Measurements from ENCODE around the gene RHBDD1.
A peak's percentile ranks its signal among the peaks of the same experiment; 100 is the strongest.

RHBDD1 gene

DNA sequence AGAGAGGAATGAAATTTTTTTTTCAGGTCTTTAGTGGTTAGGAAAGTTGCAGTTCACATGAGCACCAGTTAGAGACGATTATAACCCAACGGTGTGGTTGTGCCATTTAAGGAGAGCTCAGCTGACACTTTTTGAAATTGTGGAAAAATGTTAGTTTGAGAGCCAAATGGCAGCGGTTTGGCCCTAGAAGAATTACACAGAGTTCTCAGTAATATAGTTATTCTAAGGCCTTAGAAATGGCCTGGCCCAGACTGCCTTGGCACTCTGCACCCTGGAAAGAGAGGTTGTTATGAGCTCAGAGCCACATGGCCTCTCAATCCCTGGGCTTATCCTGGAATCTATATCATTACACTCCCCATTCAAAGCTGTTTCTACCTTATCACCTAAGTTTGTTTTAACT lies 117.4 kb downstream of the RHBDD1 start:
- H3K18ac ChIP-seq (ENCODE audit: low read length), result no peak overlapping the region
- no peaks in the 10 kb centered on the region for H3K36me3 ChIP-seq (ENCODE audit: control insufficient read depth, insufficient read depth, low read length)
- no peak overlapping the region for H4K5ac ChIP-seq (ENCODE audit: low read length)
- no peak overlapping the region for H2BK5ac ChIP-seq (ENCODE audit: low read length)
- H3K4me3 ChIP-seq (ENCODE audit: low read length), result no peak overlapping the region
- no peak overlapping the region for H2BK15ac ChIP-seq (replicated peaks; ENCODE audit: low read depth)
- H3K27ac ChIP-seq (ENCODE audit: low read depth, low read length), result no peak overlapping the region
- H3K79me1 ChIP-seq (ENCODE audit: low read length), result no peaks in the 10 kb centered on the region
- no peaks in the 10 kb centered on the region for H3K4me1 ChIP-seq (ENCODE audit: control insufficient read depth, low read depth, low read length)
- H3K79me2 ChIP-seq (ENCODE audit: control insufficient read depth, insufficient read depth, low read length), result no peaks in the 10 kb centered on the region
- H2AK5ac ChIP-seq (ENCODE audit: low read length), result no peak overlapping the region
- no peak overlapping the region for H3K4ac ChIP-seq (ENCODE audit: low read depth, low read length)
- no CpG with 5 or more reads among the region's 3 CpGs for WGBS (ENCODE audit: extremely low coverage, insufficient coverage, low lambda C conversion rate)
- no peak for DNase-seq
- H4K8ac ChIP-seq (ENCODE audit: low read depth, low read length), result no peak overlapping the region
- H2BK120ac ChIP-seq (ENCODE audit: low read depth, low read length), result no peak overlapping the region
- no peak overlapping the region for H3K23ac ChIP-seq (ENCODE audit: low read length)
- no peak overlapping the region for H3K9ac ChIP-seq (ENCODE audit: low read length)
- no peak overlapping the region for H3K4me2 ChIP-seq (ENCODE audit: low read length)
- no peaks in the 10 kb centered on the region for H3K27me3 ChIP-seq (ENCODE audit: insufficient read depth, low read length, poor library complexity)
- H3K56ac ChIP-seq (ENCODE audit: low read length), result no peak overlapping the region

DNA sequence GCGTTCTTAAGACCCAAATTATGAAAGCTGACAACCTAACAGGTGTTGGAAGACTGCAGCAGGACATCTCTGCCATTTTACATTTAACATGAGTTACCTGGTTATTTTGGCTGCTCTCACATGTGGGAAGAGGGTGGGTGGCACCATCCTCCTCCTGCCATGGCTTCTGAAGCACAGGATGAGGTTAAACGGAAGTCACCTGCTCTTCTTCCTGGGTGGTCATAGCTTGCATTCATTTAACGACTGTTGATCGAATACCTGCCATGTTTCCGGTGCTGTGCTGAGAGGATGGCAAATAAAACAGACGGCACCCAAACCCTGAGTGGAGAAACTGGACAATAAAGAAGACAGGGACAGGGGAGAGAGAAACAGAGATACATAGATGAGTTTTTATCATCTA lies 118.0 kb downstream of the RHBDD1 start:
- no peaks in the 10 kb centered on the region for H3K27me3 ChIP-seq (ENCODE audit: insufficient read depth, low read length, poor library complexity)
- no peak overlapping the region for H3K27ac ChIP-seq (ENCODE audit: low read depth, low read length)
- H3K36me3 ChIP-seq (ENCODE audit: control insufficient read depth, insufficient read depth, low read length), result no peaks in the 10 kb centered on the region
- H2BK15ac ChIP-seq (replicated peaks; ENCODE audit: low read depth), result no peak overlapping the region
- H3K4me1 ChIP-seq (ENCODE audit: control insufficient read depth, low read depth, low read length), result no peaks in the 10 kb centered on the region
- no peak overlapping the region for H3K23ac ChIP-seq (ENCODE audit: low read length)
- no peak for DNase-seq
- no peak overlapping the region for H3K4me3 ChIP-seq (ENCODE audit: low read length)
- no peak overlapping the region for H3K56ac ChIP-seq (ENCODE audit: low read length)
- H3K9ac ChIP-seq (ENCODE audit: low read length), result no peak overlapping the region
- H2BK5ac ChIP-seq (ENCODE audit: low read length), result no peak overlapping the region
- no peak overlapping the region for H2BK120ac ChIP-seq (ENCODE audit: low read depth, low read length)
- H3K4ac ChIP-seq (ENCODE audit: low read depth, low read length), result no peak overlapping the region
- H4K5ac ChIP-seq (ENCODE audit: low read length), result no peak overlapping the region
- H3K4me2 ChIP-seq (ENCODE audit: low read length), result no peak overlapping the region
- no peak overlapping the region for H2AK5ac ChIP-seq (ENCODE audit: low read length)
- no peaks in the 10 kb centered on the region for H3K79me2 ChIP-seq (ENCODE audit: control insufficient read depth, insufficient read depth, low read length)
- H3K79me1 ChIP-seq (ENCODE audit: low read length), result no peaks in the 10 kb centered on the region
- WGBS (ENCODE audit: extremely low coverage, insufficient coverage, low lambda C conversion rate), result no CpG with 5 or more reads among the region's 6 CpGs
- no peak overlapping the region for H4K8ac ChIP-seq (ENCODE audit: low read depth, low read length)
- no peak overlapping the region for H3K18ac ChIP-seq (ENCODE audit: low read length)

DNA sequence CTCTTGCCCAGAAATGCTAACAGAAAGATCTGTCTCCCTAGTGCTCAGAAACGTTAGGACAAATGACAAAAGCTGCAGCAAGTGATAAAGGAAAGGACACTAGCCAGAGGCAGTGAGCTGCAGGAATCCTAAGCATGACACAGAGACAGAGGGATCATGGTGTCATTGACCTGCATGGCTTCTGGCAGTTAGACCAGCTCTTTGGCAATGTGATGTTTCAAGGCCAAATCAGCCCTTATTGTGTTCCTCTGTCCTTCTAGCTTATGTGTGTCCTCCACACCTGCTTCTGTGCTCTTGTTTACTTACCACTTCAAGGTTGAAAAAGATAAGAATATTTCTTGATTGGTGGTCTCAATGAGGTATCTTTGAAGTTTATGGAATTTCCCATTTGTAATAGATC lies 120.8 kb downstream of the RHBDD1 start:
- no peaks in the 10 kb centered on the region for H3K79me2 ChIP-seq (ENCODE audit: control insufficient read depth, insufficient read depth, low read length)
- H3K36me3 ChIP-seq (ENCODE audit: control insufficient read depth, insufficient read depth, low read length), result no peaks in the 10 kb centered on the region
- no peaks in the 10 kb centered on the region for H3K79me1 ChIP-seq (ENCODE audit: low read length)
- WGBS (ENCODE audit: extremely low coverage, insufficient coverage, low lambda C conversion rate), result no CpG with 5 or more reads among the region's 1 CpG
- H3K18ac ChIP-seq (ENCODE audit: low read length), result no peak overlapping the region
- no peak overlapping the region for H2BK15ac ChIP-seq (replicated peaks; ENCODE audit: low read depth)
- H3K9ac ChIP-seq (ENCODE audit: low read length), result no peak overlapping the region
- H3K27ac ChIP-seq (ENCODE audit: low read depth, low read length), result no peak overlapping the region
- no peak overlapping the region for H4K8ac ChIP-seq (ENCODE audit: low read depth, low read length)
- no peak overlapping the region for H2BK5ac ChIP-seq (ENCODE audit: low read length)
- no peak overlapping the region for H3K56ac ChIP-seq (ENCODE audit: low read length)
- no peaks in the 10 kb centered on the region for H3K27me3 ChIP-seq (ENCODE audit: insufficient read depth, low read length, poor library complexity)
- H3K23ac ChIP-seq (ENCODE audit: low read length), result no peak overlapping the region
- no peak overlapping the region for H2BK120ac ChIP-seq (ENCODE audit: low read depth, low read length)
- H4K5ac ChIP-seq (ENCODE audit: low read length), result no peak overlapping the region
- no peak overlapping the region for H2AK5ac ChIP-seq (ENCODE audit: low read length)
- no peak overlapping the region for H3K4me2 ChIP-seq (ENCODE audit: low read length)
- DNase-seq, result peak; percentile 67
- H3K4me1 ChIP-seq (ENCODE audit: control insufficient read depth, low read depth, low read length), result no peaks in the 10 kb centered on the region
- H3K4me3 ChIP-seq (ENCODE audit: low read length), result no peak overlapping the region
- H3K4ac ChIP-seq (ENCODE audit: low read depth, low read length), result no peak overlapping the region

DNA sequence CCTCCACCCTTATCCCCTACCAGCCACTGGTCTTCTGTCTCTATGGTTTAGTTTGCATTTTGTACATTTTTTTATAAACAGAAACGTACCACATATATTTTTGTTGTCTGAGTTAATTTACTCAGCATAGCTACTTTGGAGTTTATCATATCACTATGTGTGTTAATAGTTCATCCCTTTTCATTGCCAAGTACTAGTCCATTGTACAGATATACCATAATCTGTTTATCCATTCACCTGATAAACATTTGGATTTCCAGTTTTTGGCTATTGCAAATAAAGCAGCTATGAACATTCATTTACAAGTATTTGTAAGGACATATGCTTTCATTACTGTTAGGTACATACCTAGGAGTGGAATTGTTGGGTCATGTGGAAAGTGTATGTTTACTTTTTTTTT lies 123.6 kb downstream of the RHBDD1 start:
- H4K8ac ChIP-seq (ENCODE audit: low read depth, low read length), result no peak overlapping the region
- H3K9ac ChIP-seq (ENCODE audit: low read length), result no peak overlapping the region
- H3K79me1 ChIP-seq (ENCODE audit: low read length), result no peaks in the 10 kb centered on the region
- no peak overlapping the region for H3K27ac ChIP-seq (ENCODE audit: low read depth, low read length)
- no CpG with 5 or more reads among the region's 1 CpG for WGBS (ENCODE audit: extremely low coverage, insufficient coverage, low lambda C conversion rate)
- no peak for DNase-seq
- no peaks in the 10 kb centered on the region for H3K79me2 ChIP-seq (ENCODE audit: control insufficient read depth, insufficient read depth, low read length)
- no peak overlapping the region for H3K18ac ChIP-seq (ENCODE audit: low read length)
- H2BK120ac ChIP-seq (ENCODE audit: low read depth, low read length), result no peak overlapping the region
- peaks cover 4% of the 10 kb centered on the region for H3K4me1 ChIP-seq (ENCODE audit: control insufficient read depth, low read depth, low read length)
- no peak overlapping the region for H3K56ac ChIP-seq (ENCODE audit: low read length)
- no peak overlapping the region for H3K4ac ChIP-seq (ENCODE audit: low read depth, low read length)
- H2BK15ac ChIP-seq (replicated peaks; ENCODE audit: low read depth), result no peak overlapping the region
- H4K5ac ChIP-seq (ENCODE audit: low read length), result no peak overlapping the region
- H3K4me2 ChIP-seq (ENCODE audit: low read length), result no peak overlapping the region
- no peak overlapping the region for H2BK5ac ChIP-seq (ENCODE audit: low read length)
- no peak overlapping the region for H2AK5ac ChIP-seq (ENCODE audit: low read length)
- no peaks in the 10 kb centered on the region for H3K36me3 ChIP-seq (ENCODE audit: control insufficient read depth, insufficient read depth, low read length)
- no peaks in the 10 kb centered on the region for H3K27me3 ChIP-seq (ENCODE audit: insufficient read depth, low read length, poor library complexity)
- H3K4me3 ChIP-seq (ENCODE audit: low read length), result no peak overlapping the region
- no peak overlapping the region for H3K23ac ChIP-seq (ENCODE audit: low read length)

DNA sequence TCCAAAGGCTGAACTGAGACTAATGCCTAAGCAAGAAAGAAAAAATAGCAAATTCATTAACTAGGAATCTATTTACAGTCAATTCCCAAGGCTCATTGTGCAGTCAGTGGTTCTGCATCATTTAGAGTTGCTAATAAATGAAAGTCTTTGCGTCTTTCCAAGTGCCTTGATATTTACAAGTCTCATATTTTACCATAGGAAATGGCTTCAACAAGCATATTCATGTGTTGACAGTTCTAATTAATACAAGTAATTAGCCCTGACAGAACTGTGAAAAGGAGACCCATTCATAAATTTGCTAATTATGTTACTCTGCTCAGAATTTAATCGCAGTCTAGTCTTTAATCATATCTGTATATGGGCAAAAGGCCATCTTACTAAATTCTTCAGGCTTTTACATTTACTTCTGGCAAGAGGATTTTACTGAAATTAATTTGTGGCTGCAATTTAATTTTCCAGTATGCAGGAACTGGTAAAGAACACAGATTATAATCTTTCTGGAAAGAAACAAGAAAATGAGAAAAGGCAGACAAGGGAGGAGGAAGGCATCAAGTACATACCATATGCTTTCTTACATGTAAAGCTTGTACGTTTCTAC lies 126.4 kb downstream of the RHBDD1 start:
- no CpG with 5 or more reads among the region's 3 CpGs for WGBS (ENCODE audit: extremely low coverage, insufficient coverage, low lambda C conversion rate)

DNA sequence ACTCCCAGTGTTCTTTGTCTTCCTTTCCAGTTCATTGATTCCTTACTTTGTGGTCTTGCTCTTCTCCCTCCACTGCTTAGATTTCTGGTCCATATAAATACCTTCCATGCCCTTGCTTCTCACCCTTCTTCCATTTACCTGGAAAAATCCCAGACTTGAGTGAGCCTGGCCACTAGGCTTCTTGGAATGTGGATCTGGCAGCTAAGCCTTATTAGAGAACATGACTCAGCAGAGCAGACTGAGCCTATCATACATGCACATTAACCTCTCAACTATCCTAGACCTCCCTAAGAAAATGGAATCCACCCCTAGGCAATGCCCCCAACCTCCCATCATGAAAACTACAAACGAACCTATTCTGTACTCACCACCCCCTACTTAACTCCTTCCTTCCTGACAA lies 127.7 kb downstream of the RHBDD1 start:
- Histone ChIP-seq H2BK15ac (replicated peaks; ENCODE audit: low read depth) (no peak overlapping the region), H3K4me3 (ENCODE audit: low read length) (no peak overlapping the region), H3K79me2 (ENCODE audit: control insufficient read depth, insufficient read depth, low read length) (no peaks in the 10 kb centered on the region), H3K27me3 (ENCODE audit: insufficient read depth, low read length, poor library complexity) (no peaks in the 10 kb centered on the region), H3K18ac (ENCODE audit: low read length) (no peak overlapping the region), H3K36me3 (ENCODE audit: control insufficient read depth, insufficient read depth, low read length) (no peaks in the 10 kb centered on the region), H3K9ac (ENCODE audit: low read length) (no peak overlapping the region), H3K27ac (ENCODE audit: low read depth, low read length) (no peak overlapping the region), H3K4ac (ENCODE audit: low read depth, low read length) (no peak overlapping the region), H2BK5ac (ENCODE audit: low read length) (no peak overlapping the region), H3K79me1 (ENCODE audit: low read length) (no peaks in the 10 kb centered on the region), H2BK120ac (ENCODE audit: low read depth, low read length) (no peak overlapping the region), H3K56ac (ENCODE audit: low read length) (no peak overlapping the region), H4K5ac (ENCODE audit: low read length) (no peak overlapping the region), H3K4me2 (ENCODE audit: low read length) (no peak overlapping the region), H2AK5ac (ENCODE audit: low read length) (no peak overlapping the region), H4K8ac (ENCODE audit: low read depth, low read length) (no peak overlapping the region), H3K23ac (ENCODE audit: low read length) (no peak overlapping the region), H3K4me1 (ENCODE audit: control insufficient read depth, low read depth, low read length) (peaks cover 4% of the 10 kb centered on the region)
- DNase-seq, result peak; percentile 84
- WGBS (ENCODE audit: extremely low coverage, insufficient coverage, low lambda C conversion rate), result no CpG with 5 or more reads among the region's 1 CpG

More for the DNA sequence above, 126.4 kb downstream of the RHBDD1 start:
- Histone ChIP-seq H3K27ac (ENCODE audit: low read depth, low read length) (no peak overlapping the region), H3K79me1 (ENCODE audit: low read length) (no peaks in the 10 kb centered on the region), H2AK5ac (ENCODE audit: low read length) (no peak overlapping the region), H3K18ac (ENCODE audit: low read length) (no peak overlapping the region), H2BK15ac (replicated peaks; ENCODE audit: low read depth) (no peak overlapping the region), H2BK5ac (ENCODE audit: low read length) (no peak overlapping the region), H3K36me3 (ENCODE audit: control insufficient read depth, insufficient read depth, low read length) (no peaks in the 10 kb centered on the region), H3K79me2 (ENCODE audit: control insufficient read depth, insufficient read depth, low read length) (no peaks in the 10 kb centered on the region), H3K27me3 (ENCODE audit: insufficient read depth, low read length, poor library complexity) (no peaks in the 10 kb centered on the region), H3K4ac (ENCODE audit: low read depth, low read length) (no peak overlapping the region), H4K8ac (ENCODE audit: low read depth, low read length) (no peak overlapping the region), H3K4me1 (ENCODE audit: control insufficient read depth, low read depth, low read length) (peaks cover 4% of the 10 kb centered on the region), H3K4me2 (ENCODE audit: low read length) (no peak overlapping the region), H4K5ac (ENCODE audit: low read length) (no peak overlapping the region), H3K4me3 (ENCODE audit: low read length) (no peak overlapping the region), H3K9ac (ENCODE audit: low read length) (no peak overlapping the region), H3K56ac (ENCODE audit: low read length) (no peak overlapping the region), H3K23ac (ENCODE audit: low read length) (no peak overlapping the region), H2BK120ac (ENCODE audit: low read depth, low read length) (no peak overlapping the region)
- no peak for DNase-seq
